ENCODE measurements around the gene SOWAHB.

GRCh38 chr4:76943790-76944189 is 45.8 kb upstream of the SOWAHB start:
- TF ChIP-seq CTCF (IDR thresholded peaks at IDR 0.05) (no peak), POLR2AphosphoS5 (IDR thresholded peaks at IDR 0.05) (no peak), POLR2A (IDR thresholded peaks at IDR 0.05) (no peak)

Data from upper lobe of left lung (tissue), 4 donors.